Mesenchymal stem cell (in vitro differentiated cells and primary cell): Measurements from ENCODE around the gene CCNC.

Experiments used
- DNase-seq: peaks from one replicate; pipeline ENCODE4 v3.0.0-alpha.2; 2013
- H2AFZ ChIP-seq: one replicate; pipeline ENCODE4 v1.6.1; 2013; ENCODE audit warnings: low read depth, mild to moderate bottlenecking, control low read depth, inconsistent platforms, low read length, moderate library complexity
- H2AK5ac ChIP-seq: 2 replicates; pipeline ENCODE4 v1.6.1; 2013; ENCODE audit warnings: low read length, moderate library complexity, mild to moderate bottlenecking, inconsistent platforms; ENCODE audit not compliant: severe bottlenecking
- H2BK120ac ChIP-seq: one replicate; pipeline ENCODE4 v1.6.1; 2013; ENCODE audit warnings: low read depth, mild to moderate bottlenecking, inconsistent platforms, low read length, moderate library complexity
- H2BK12ac ChIP-seq, 2 experiments: one replicate each; pipeline ENCODE4 v1.6.1; 2013; ENCODE audit warnings: inconsistent platforms in 2 of 2, low read length in 2 of 2, mild to moderate bottlenecking in 2 of 2, moderate library complexity in 2 of 2, control low read depth in 1 of 2
- H2BK15ac ChIP-seq: one replicate; pipeline ENCODE4 v1.6.1; 2013; ENCODE audit warnings: mild to moderate bottlenecking, low read depth, inconsistent platforms; ENCODE audit not compliant: poor library complexity, severe bottlenecking
- H2BK5ac ChIP-seq: 2 replicates; pipeline ENCODE4 v1.6.1; 2013; ENCODE audit warnings: low read depth, mild to moderate bottlenecking, low read length, control low read depth, inconsistent platforms; ENCODE audit not compliant: poor library complexity, severe bottlenecking
- H3K14ac ChIP-seq, 2 experiments: one replicate each; pipeline ENCODE4 v1.6.1; 2013; ENCODE audit warnings: inconsistent platforms in 2 of 2, low read length in 2 of 2, control low read depth in 1 of 2, mild to moderate bottlenecking in 1 of 2, moderate library complexity in 1 of 2
- H3K18ac ChIP-seq, 2 experiments: one replicate each; pipeline ENCODE4 v1.6.1; 2013; ENCODE audit warnings: inconsistent platforms in 2 of 2, low read length in 2 of 2, control low read depth in 1 of 2, low read depth in 1 of 2, mild to moderate bottlenecking in 1 of 2
- H3K23ac ChIP-seq, 2 experiments: one replicate each; pipeline ENCODE4 v1.6.1; 2013; ENCODE audit warnings: inconsistent platforms in 2 of 2, low read length in 2 of 2, mild to moderate bottlenecking in 2 of 2, moderate library complexity in 2 of 2, control low read depth in 1 of 2
- H3K27ac ChIP-seq: 2 replicates; pipeline ENCODE4 v1.5.1; 2013; ENCODE audit warnings: mild to moderate bottlenecking, moderate library complexity, low read length, control low read depth, inconsistent platforms; ENCODE audit not compliant: poor library complexity, severe bottlenecking
- H3K27me3 ChIP-seq, 2 experiments: 2 replicates each; pipeline versions ENCODE4 v1.6.1 to v1.7.0; 2013; ENCODE audit warnings: low read length in 2 of 2, mild to moderate bottlenecking in 2 of 2, moderate library complexity in 2 of 2, control low read depth in 1 of 2, inconsistent platforms in 1 of 2; ENCODE audit not compliant: control insufficient read depth in 1 of 2, insufficient read depth in 1 of 2
- H3K36me3 ChIP-seq, 2 experiments: 2 replicates each; pipeline versions ENCODE4 v1.6.1 to v1.7.0; 2013; ENCODE audit warnings: low read length in 2 of 2, control low read depth in 1 of 2, inconsistent platforms in 1 of 2, low read depth in 1 of 2, mild to moderate bottlenecking in 1 of 2; ENCODE audit not compliant: insufficient read depth in 2 of 2, control insufficient read depth in 1 of 2
- H3K4ac ChIP-seq, 2 experiments: one replicate each; pipeline ENCODE4 v1.6.1; 2013; ENCODE audit warnings: inconsistent platforms in 2 of 2, low read length in 2 of 2, mild to moderate bottlenecking in 2 of 2, moderate library complexity in 2 of 2, control low read depth in 1 of 2, low read depth in 1 of 2
- H3K4me1 ChIP-seq: 2 replicates; pipeline ENCODE4 v1.6.1; 2013; ENCODE audit warnings: low read depth, low read length, control low read depth; ENCODE audit not compliant: control insufficient read depth, insufficient read depth
- H3K4me2 ChIP-seq: 2 replicates; pipeline ENCODE4 v1.6.1; 2013; ENCODE audit warnings: low read length, mild to moderate bottlenecking, inconsistent platforms; ENCODE audit not compliant: poor library complexity, severe bottlenecking
- H3K4me3 ChIP-seq, 2 experiments: 2 replicates each; pipeline versions ENCODE4 v1.5.1 to v1.7.0; 2013; ENCODE audit warnings: low read length in 2 of 2, mild to moderate bottlenecking in 2 of 2, control low read depth in 1 of 2, low read depth in 1 of 2; ENCODE audit not compliant: insufficient read depth in 1 of 2
- H3K79me1 ChIP-seq: replicated peaks from 2 replicates; pipeline ENCODE4 v1.6.1; 2013; ENCODE audit warnings: mild to moderate bottlenecking, control low read depth, low read length, inconsistent platforms; ENCODE audit not compliant: poor library complexity, severe bottlenecking
- H3K9ac ChIP-seq: 2 replicates; pipeline ENCODE4 v1.7.0; 2013; ENCODE audit warnings: mild to moderate bottlenecking, low read length, moderate library complexity
- H3K9me3 ChIP-seq: 2 replicates; pipeline ENCODE4 v1.7.0; 2013; ENCODE audit warnings: mild to moderate bottlenecking, low read length; ENCODE audit not compliant: control insufficient read depth
- H4K8ac ChIP-seq: one replicate; pipeline ENCODE4 v1.6.1; 2013; ENCODE audit warnings: inconsistent platforms, mild to moderate bottlenecking, low read length, moderate library complexity
- H4K91ac ChIP-seq: one replicate; pipeline ENCODE4 v1.6.1; 2013; ENCODE audit warnings: mild to moderate bottlenecking, low read length, inconsistent platforms
- WGBS: methylation state at CpG from one replicate; pipeline ENCODE4 v1.1.7; 2013; ENCODE audit warnings: mixed read lengths; 5-methylcytosine and 5-hydroxymethylcytosine counted together

Gene CCNC

GRCh38 chr6:99609905-99610489 is 41.5 kb upstream of the CCNC start:
- Histone ChIP-seq H2BK120ac (no peak overlapping the region), H2BK5ac (no peak overlapping the region), H3K79me1 (no peaks in the 10 kb centered on the region), H2BK15ac (no peak overlapping the region), H3K27me3 (peaks cover 87 to 98% of the 10 kb centered on the region in 2 experiments), H4K91ac (no peak overlapping the region), H3K23ac (no peak overlapping the region), H3K36me3 (no peaks in the 10 kb centered on the region), H3K9me3 (no peaks in the 10 kb centered on the region), H3K4ac (no peak overlapping the region), H2AFZ (no peak overlapping the region), H4K8ac (no peak overlapping the region), H2BK12ac (no peak overlapping the region), H3K4me2 (no peak overlapping the region), H3K4me3 (no peak overlapping the region), H2AK5ac (no peak overlapping the region), H3K4me1 (peaks cover 30% of the 10 kb centered on the region), H3K27ac (no peak overlapping the region), H3K14ac (no peak overlapping the region), H3K9ac (no peak overlapping the region), H3K18ac (no peak overlapping the region)
- no peak for DNase-seq
- 45% methylated on average over 2 of the region's 2 CpGs for WGBS

- Histone ChIP-seq H3K36me3 (no peaks in the 10 kb centered on the region), H2BK15ac (no peak overlapping the region), H2AK5ac (no peak overlapping the region), H4K8ac (no peak overlapping the region), H4K91ac (no peak overlapping the region), H3K18ac (no peak overlapping the region), H2BK5ac (no peak overlapping the region), H3K4me2 (no peak overlapping the region), H2BK120ac (no peak overlapping the region), H3K4me1 (peaks cover 21% of the 10 kb centered on the region), H3K27me3 (peaks cover 87 to 98% of the 10 kb centered on the region in 2 experiments), H3K4ac (no peak overlapping the region), H2BK12ac (no peak overlapping the region), H3K4me3 (no peak overlapping the region), H3K9ac (no peak overlapping the region), H3K9me3 (no peaks in the 10 kb centered on the region), H2AFZ (no peak overlapping the region), H3K27ac (no peak overlapping the region), H3K14ac (no peak overlapping the region), H3K79me1 (no peaks in the 10 kb centered on the region), H3K23ac (no peak overlapping the region)
- no peak for DNase-seq
- 14% methylated on average over 21 of the region's 24 CpGs for WGBS
These were observed 40.5 kb upstream of the CCNC start for GRCh38 chr6:99608886-99609482.

GRCh38 chr6:99608059-99608885 is 39.8 kb upstream of the CCNC start:
- Histone ChIP-seq H3K4me1 (peaks cover 20% of the 10 kb centered on the region), H3K27me3 (peaks cover 92 to 100% of the 10 kb centered on the region in 2 experiments), H2BK15ac (no peak overlapping the region), H3K14ac (no peak overlapping the region), H2BK5ac (no peak overlapping the region), H2BK12ac (no peak overlapping the region), H3K18ac (no peak overlapping the region), H2AK5ac (no peak overlapping the region), H2BK120ac (no peak overlapping the region), H3K4me3 (no peak overlapping the region), H3K79me1 (no peaks in the 10 kb centered on the region), H3K27ac (no peak overlapping the region), H4K8ac (no peak overlapping the region), H3K9me3 (no peaks in the 10 kb centered on the region), H3K23ac (no peak overlapping the region), H3K4me2 (no peak overlapping the region), H3K4ac (no peak overlapping the region), H2AFZ (no peak overlapping the region), H3K9ac (no peak overlapping the region), H3K36me3 (no peaks in the 10 kb centered on the region), H4K91ac (no peak overlapping the region)
- 8% methylated on average over 19 of the region's 29 CpGs for WGBS
- DNase-seq, result no peak

- H2AFZ ChIP-seq, result no peak overlapping the region
- no peak for DNase-seq
- peaks cover 18% of the 10 kb centered on the region for H3K4me1 ChIP-seq
- no peak overlapping the region for H3K14ac ChIP-seq
- H3K27me3 ChIP-seq, result peaks cover 92 to 100% of the 10 kb centered on the region in 2 experiments
- H4K91ac ChIP-seq, result no peak overlapping the region
- H3K4ac ChIP-seq, result no peak overlapping the region
- no peak overlapping the region for H4K8ac ChIP-seq
- H3K9me3 ChIP-seq, result no peaks in the 10 kb centered on the region
- no peak overlapping the region for H2AK5ac ChIP-seq
- no peaks in the 10 kb centered on the region for H3K36me3 ChIP-seq
- no peak overlapping the region for H2BK12ac ChIP-seq
- WGBS, result 5% methylated on average over 23 of the region's 34 CpGs
- H2BK15ac ChIP-seq, result no peak overlapping the region
- no peak overlapping the region for H3K4me3 ChIP-seq
- H3K79me1 ChIP-seq, result no peaks in the 10 kb centered on the region
- no peak overlapping the region for H2BK5ac ChIP-seq
- no peak overlapping the region for H3K23ac ChIP-seq
- H3K27ac ChIP-seq, result no peak overlapping the region
- no peak overlapping the region for H2BK120ac ChIP-seq
- no peak overlapping the region for H3K18ac ChIP-seq
- H3K9ac ChIP-seq, result no peak overlapping the region
- no peak overlapping the region for H3K4me2 ChIP-seq
These were observed 39.1 kb upstream of the CCNC start for GRCh38 chr6:99607416-99608036.
